GM12801 (cell line): Measurements from ENCODE around the gene GSC2.

Experiments used
- CTCF ChIP-seq: IDR thresholded peaks from one replicate; pipeline ENCODE4 v1.5.1; 2011; ENCODE audit warnings: control low read depth; ENCODE audit not compliant: insufficient read length; ENCODE audit errors: extremely low read depth

GSC2 gene

GRCh38 chr22:19176175-19176643 is 26.1 kb upstream of the GSC2 start:
- no peak for TF ChIP-seq CTCF

- TF ChIP-seq CTCF, result no peak
Measured at GRCh38 chr22:19175602-19176174, 25.6 kb upstream of the GSC2 start.

GRCh38 chr22:19175026-19175601 is 25.0 kb upstream of the GSC2 start:
- TF ChIP-seq CTCF, result no peak

GRCh38 chr22:19174106-19175025 is 24.3 kb upstream of the GSC2 start:
- no peak for TF ChIP-seq CTCF

- no peak for TF ChIP-seq CTCF
Measured at GRCh38 chr22:19173047-19174035, 23.2 kb upstream of the GSC2 start.

- no peak for TF ChIP-seq CTCF
Measured at GRCh38 chr22:19172213-19173046, 22.3 kb upstream of the GSC2 start.
